ENCODE data around the gene TIPIN. TPM values are rescaled to one million over a fixed set of nuclear protein-coding genes. Genes with fewer than 3 reads are reported as not detected.

Gene TIPIN
- total RNA-seq, 4 donors from 2014 or later = 2.9 to 9.1 (median 4.3) TPM

DNA sequence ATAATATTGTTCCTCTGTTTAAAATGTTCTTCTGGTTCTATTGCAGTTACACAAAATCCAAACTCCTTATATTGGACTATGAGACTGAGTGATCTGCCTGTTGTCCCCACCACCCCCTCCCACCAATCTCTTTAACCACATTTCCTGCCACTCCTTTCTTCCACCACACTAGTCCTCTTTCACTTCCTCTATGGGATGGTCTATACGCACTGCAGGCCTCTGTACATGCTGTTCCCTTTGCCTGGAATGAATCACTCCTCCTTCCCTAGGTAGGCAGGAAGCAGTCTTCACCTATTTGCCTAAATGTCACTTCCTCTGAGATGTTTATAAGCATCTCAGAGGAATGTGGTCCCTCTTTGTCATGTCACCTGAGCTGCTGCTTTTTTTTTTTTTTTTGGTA lies 34.2 kb upstream of the TIPIN start:
- H3K4me1 ChIP-seq = peaks cover 0 to 42% (median 6%) of the 10 kb centered on the region in 3 donors

DNA sequence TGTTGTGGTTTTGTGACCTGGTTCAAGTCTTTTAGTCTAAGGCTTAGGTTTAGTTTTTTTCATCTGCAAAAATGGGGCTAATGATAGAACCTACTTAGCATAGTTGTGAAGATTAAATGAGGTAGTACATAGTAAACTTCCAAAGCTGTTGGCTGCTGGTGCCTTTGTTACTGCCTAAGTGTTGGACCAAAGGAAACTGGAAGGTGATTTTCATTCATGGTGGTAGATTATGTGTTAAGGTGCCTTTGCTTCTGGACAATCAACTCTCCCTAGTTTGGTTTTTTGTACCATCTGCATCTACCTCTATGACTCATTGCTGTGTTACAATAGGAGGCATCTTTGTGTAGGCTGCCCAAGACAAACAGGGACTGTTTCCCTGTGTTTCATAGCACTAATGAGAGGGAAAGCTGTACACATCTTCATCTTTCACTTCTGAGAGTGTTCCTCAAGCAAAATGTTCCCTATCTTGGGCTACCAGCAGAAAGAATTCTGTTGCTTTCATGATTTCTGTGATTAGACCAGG lies 33.4 kb upstream of the TIPIN start:
- Histone ChIP-seq H3K4me3 (no peak overlapping the region), H3K27ac (no peak overlapping the region), H3K9me3 (no peaks in the 10 kb centered on the region), H3K4me1 (peaks cover 0 to 47% (median 6%) of the 10 kb centered on the region in 3 donors), H3K36me3 (no peaks in the 10 kb centered on the region), H3K27me3 (no peaks in the 10 kb centered on the region)
- TF ChIP-seq POLR2AphosphoS5 (IDR thresholded peaks at IDR 0.05) (no peak), POLR2A (IDR thresholded peaks at IDR 0.05) (no peak), EP300 (IDR thresholded peaks at IDR 0.05) (no peak)
- TF ChIP-seq, protein P1, sequence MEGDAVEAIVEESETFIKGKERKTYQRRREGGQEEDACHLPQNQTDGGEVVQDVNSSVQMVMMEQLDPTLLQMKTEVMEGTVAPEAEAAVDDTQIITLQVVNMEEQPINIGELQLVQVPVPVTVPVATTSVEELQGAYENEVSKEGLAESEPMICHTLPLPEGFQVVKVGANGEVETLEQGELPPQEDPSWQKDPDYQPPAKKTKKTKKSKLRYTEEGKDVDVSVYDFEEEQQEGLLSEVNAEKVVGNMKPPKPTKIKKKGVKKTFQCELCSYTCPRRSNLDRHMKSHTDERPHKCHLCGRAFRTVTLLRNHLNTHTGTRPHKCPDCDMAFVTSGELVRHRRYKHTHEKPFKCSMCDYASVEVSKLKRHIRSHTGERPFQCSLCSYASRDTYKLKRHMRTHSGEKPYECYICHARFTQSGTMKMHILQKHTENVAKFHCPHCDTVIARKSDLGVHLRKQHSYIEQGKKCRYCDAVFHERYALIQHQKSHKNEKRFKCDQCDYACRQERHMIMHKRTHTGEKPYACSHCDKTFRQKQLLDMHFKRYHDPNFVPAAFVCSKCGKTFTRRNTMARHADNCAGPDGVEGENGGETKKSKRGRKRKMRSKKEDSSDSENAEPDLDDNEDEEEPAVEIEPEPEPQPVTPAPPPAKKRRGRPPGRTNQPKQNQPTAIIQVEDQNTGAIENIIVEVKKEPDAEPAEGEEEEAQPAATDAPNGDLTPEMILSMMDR (IDR thresholded peaks at IDR 0.05) = no peak
- no peak for ATAC-seq

More for the DNA sequence above, 34.2 kb upstream of the TIPIN start:
- H3K36me3 ChIP-seq = no peaks in the 10 kb centered on the region
- TF ChIP-seq EP300 (IDR thresholded peaks at IDR 0.05) (no peak), POLR2AphosphoS5 (IDR thresholded peaks at IDR 0.05) (no peak), POLR2A (IDR thresholded peaks at IDR 0.05) (no peak)
- TF ChIP-seq, protein P1 (IDR thresholded peaks at IDR 0.05) = no peak
- H3K4me3 ChIP-seq = no peak overlapping the region
- no peaks in the 10 kb centered on the region for H3K27me3 ChIP-seq
- WGBS, 2 donors (ENCODE audit: low coverage in 1 of 2) = 40 to 100% methylated on average over 1 of the region's 1 CpG
- no peak for ATAC-seq
- H3K9me3 ChIP-seq = no peaks in the 10 kb centered on the region
- no peak overlapping the region for H3K27ac ChIP-seq

DNA sequence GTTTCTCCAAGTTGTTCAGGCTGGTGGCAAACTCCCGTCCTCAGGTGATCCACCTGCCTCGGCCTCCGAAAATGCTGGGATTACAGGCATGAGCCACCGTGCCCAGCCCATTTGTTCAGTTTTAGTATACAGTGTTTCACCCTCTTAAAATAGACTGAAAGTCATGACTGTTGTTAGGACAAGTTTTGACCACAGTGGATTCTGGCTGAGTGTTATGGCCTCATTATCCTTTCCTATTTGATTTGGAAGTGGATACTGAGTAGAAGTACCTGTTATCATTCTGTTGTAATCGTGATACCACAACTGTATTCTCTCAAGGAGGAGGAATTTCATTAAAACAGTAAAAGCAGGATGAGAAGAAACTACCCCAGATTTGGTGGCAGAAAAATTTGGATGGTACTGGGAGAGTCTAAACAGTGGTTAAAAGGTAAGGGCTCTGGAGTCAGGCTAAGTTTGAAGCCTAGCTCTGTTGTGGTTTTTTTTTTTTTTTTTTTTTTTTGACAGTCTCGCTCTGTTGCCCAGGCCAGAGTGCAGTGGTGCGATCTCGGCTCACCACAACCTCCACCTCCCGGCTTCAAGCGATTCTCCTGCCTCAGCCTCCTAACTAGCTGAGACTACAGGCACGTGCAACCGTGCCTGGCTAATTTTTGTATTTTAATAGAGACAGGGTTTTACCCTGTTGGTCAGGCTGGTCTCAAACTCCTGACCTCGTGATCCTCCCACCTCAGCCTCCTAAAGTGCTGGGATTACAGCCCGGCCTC lies 32.8 kb upstream of the TIPIN start:
- no peaks in the 10 kb centered on the region for H3K9me3 ChIP-seq
- H3K27me3 ChIP-seq = no peaks in the 10 kb centered on the region
- no peaks in the 10 kb centered on the region for H3K36me3 ChIP-seq
- 73 to 92% methylated on average over 9 to 10 of the region's 14 CpGs for WGBS, 2 donors (ENCODE audit: low coverage in 1 of 2)
- H3K4me3 ChIP-seq = no peak overlapping the region
- H3K27ac ChIP-seq = no peak overlapping the region
- no peak for ATAC-seq
- peaks cover 0 to 47% (median 6%) of the 10 kb centered on the region in 3 donors for H3K4me1 ChIP-seq
- no peak for TF ChIP-seq EP300 (IDR thresholded peaks at IDR 0.05)
- TF ChIP-seq POLR2AphosphoS5 (IDR thresholded peaks at IDR 0.05) = no peak
- TF ChIP-seq, protein P1 (IDR thresholded peaks at IDR 0.05) = no peak
- TF ChIP-seq POLR2A (IDR thresholded peaks at IDR 0.05) = no peak

DNA sequence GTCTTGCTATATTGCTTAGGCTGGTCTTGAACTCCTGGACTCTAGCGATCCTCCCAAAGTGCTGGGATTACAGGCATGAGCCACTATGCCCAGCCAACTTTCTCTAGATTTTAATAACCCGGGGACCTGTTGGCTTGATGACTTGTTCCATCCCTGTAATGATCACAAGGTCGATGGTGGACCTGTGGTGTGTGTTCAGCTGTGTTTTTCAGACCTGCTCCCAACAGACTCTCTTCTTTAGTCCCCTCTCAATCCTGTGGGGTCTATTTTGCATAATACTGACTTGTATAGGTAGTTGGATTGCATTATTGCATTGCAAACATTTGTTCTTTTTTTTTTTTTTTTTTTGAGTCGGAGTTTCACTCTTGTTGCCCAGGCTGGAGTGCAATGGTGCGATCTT lies 32.1 kb upstream of the TIPIN start:
- WGBS, 2 donors (ENCODE audit: low coverage in 1 of 2) = 91 to 92% methylated on average over 2 to 5 of the region's 5 CpGs
- ATAC-seq = no peak
- Histone ChIP-seq H3K27ac (peak overlapping the region in 1 of 4 donors; percentile 96), H3K27me3 (no peaks in the 10 kb centered on the region), H3K36me3 (no peaks in the 10 kb centered on the region), H3K4me3 (no peak overlapping the region), H3K9me3 (no peaks in the 10 kb centered on the region), H3K4me1 (peaks cover 0 to 47% (median 6%) of the 10 kb centered on the region in 3 donors)
- TF ChIP-seq, protein P1 (IDR thresholded peaks at IDR 0.05) = no peak
- TF ChIP-seq EP300 (IDR thresholded peaks at IDR 0.05) = no peak

DNA sequence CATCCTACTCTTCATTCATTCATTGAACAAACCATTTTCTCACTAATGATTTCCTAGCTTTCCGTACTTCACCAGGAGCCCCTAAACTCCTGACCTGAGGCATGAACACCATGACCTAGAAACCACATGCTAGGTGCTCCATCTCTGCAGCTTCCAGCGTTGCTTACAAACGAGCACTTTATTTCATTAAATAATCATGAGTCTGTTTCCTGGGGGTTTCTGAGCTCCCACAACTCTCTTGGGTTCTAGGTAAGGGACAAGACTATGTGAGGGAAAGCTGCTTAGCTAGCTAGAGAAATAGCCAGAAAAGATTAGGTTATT lies 31.5 kb upstream of the TIPIN start:
- no peaks in the 10 kb centered on the region for H3K9me3 ChIP-seq
- H3K4me1 ChIP-seq = peaks cover 0 to 47% (median 6%) of the 10 kb centered on the region in 3 donors
- no peaks in the 10 kb centered on the region for H3K36me3 ChIP-seq
- peak overlapping the region in 3 of 4 donors; percentile 96 to 99 (median 99) for H3K27ac ChIP-seq
- ATAC-seq = no peak
- WGBS, 2 donors (ENCODE audit: low coverage in 1 of 2) = 18 to 23% methylated on average over 3 of the region's 3 CpGs
- H3K4me3 ChIP-seq = peak overlapping the region; percentile 80 to 90
- TF ChIP-seq, protein P1 (IDR thresholded peaks at IDR 0.05) = no peak
- TF ChIP-seq POLR2AphosphoS5 (IDR thresholded peaks at IDR 0.05) (no peak), POLR2A (IDR thresholded peaks at IDR 0.05) (no peak), EP300 (IDR thresholded peaks at IDR 0.05) (no peak)
- H3K27me3 ChIP-seq = no peaks in the 10 kb centered on the region

All from gastroesophageal sphincter (tissue), 4 donors.